Measurements from ENCODE around the gene IMMP2L. TPM values are rescaled to one million over a fixed set of nuclear protein-coding genes. Genes with fewer than 3 reads are reported as not detected.

IMMP2L gene
- total and polyA plus RNA-seq, 2 donors (not counting 3 experiments of a cell fraction or from before 2014, with no cell fraction given) = 9.9 to 11.8 TPM

GRCh38 chr7:111091593-111092358, 470.5 kb downstream of the IMMP2L start:
- H3K36me3 ChIP-seq (ENCODE audit: control insufficient read depth in 2 of 2, extremely low read depth in 1 of 2, insufficient read depth in 2 of 2, low read length in 2 of 2) = no peaks in the 10 kb centered on the region
- H3K9ac ChIP-seq (replicated peaks; ENCODE audit: extremely low read depth, insufficient read depth, low read length) = no peak overlapping the region
- ChIA-PET CTCF (interaction anchor here (1.0 kb wide), 1 partner anchor 35 kb away, joined by 4 read pairs; no protein-coding TSS in a partner anchor), POLR2A (no interaction called here)
- dilution Hi-C loops (cut with MboI; ENCODE audit: extremely low pct_ligation_motif_present, low sequenced_read_pairs) (no loop called here), intact Hi-C loops (cut with micrococcal nuclease) (loop anchor here (5.0 to 10.0 kb wide), 2 partner anchors 471 to 647 kb away; partner anchors contain the start of gene IMMP2L)
- no TSS peak for BruUV-seq (replicated peaks)
- no peaks in the 10 kb centered on the region for H3K79me2 ChIP-seq (ENCODE audit: control insufficient read depth, insufficient read depth, low read length)
- H4K20me1 ChIP-seq (replicated peaks; ENCODE audit: control insufficient read depth, extremely low read depth, insufficient read depth, low read length) = no peaks in the 10 kb centered on the region
- peaks cover 3% of the 10 kb centered on the region for H3K4me1 ChIP-seq (ENCODE audit: control insufficient read depth, extremely low read depth, insufficient read depth, low read length)
- no peak overlapping the region for H3K27ac ChIP-seq (ENCODE audit: insufficient read depth, low read depth, low read length)
- H3K4me2 ChIP-seq (ENCODE audit: insufficient read depth, low read length) = no peak overlapping the region
- TF ChIP-seq MYC (IDR thresholded peaks at IDR 0.05; ENCODE audit: low read depth, low read length) (no peak), GATA2 (IDR thresholded peaks at IDR 0.05; ENCODE audit: insufficient read depth, insufficient read length, low read depth, low read length) (no peak), JUN (IDR thresholded peaks at IDR 0.05; ENCODE audit: borderline replicate concordance, insufficient read depth, insufficient read length, low read depth) (no peak), MAX (IDR thresholded peaks at IDR 0.05; ENCODE audit: insufficient read depth, insufficient read length) (no peak), POLR2A (IDR thresholded peaks at IDR 0.05; ENCODE audit: low read depth, low read length) (no peak), EZH2 (IDR thresholded peaks at IDR 0.05; ENCODE audit: borderline replicate concordance, low read depth, low read length, severe bottlenecking) (no peak), POLR2AphosphoS5 (IDR thresholded peaks at IDR 0.05; ENCODE audit: insufficient read depth, low read depth, low read length) (no peak), FOS (IDR thresholded peaks at IDR 0.05; ENCODE audit: borderline replicate concordance, insufficient read depth, low read length) (no peak)
- TF ChIP-seq, protein P1, sequence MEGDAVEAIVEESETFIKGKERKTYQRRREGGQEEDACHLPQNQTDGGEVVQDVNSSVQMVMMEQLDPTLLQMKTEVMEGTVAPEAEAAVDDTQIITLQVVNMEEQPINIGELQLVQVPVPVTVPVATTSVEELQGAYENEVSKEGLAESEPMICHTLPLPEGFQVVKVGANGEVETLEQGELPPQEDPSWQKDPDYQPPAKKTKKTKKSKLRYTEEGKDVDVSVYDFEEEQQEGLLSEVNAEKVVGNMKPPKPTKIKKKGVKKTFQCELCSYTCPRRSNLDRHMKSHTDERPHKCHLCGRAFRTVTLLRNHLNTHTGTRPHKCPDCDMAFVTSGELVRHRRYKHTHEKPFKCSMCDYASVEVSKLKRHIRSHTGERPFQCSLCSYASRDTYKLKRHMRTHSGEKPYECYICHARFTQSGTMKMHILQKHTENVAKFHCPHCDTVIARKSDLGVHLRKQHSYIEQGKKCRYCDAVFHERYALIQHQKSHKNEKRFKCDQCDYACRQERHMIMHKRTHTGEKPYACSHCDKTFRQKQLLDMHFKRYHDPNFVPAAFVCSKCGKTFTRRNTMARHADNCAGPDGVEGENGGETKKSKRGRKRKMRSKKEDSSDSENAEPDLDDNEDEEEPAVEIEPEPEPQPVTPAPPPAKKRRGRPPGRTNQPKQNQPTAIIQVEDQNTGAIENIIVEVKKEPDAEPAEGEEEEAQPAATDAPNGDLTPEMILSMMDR (IDR thresholded peaks at IDR 0.05; ENCODE audit: extremely low read depth in 1 of 2, insufficient read depth in 1 of 2, low read depth in 1 of 2, low read length in 2 of 2) = no peak
- H3K9me3 ChIP-seq (replicated peaks; ENCODE audit: control insufficient read depth, insufficient read depth, low read length) = no peaks in the 10 kb centered on the region
- no peak overlapping the region for H2AFZ ChIP-seq (ENCODE audit: low read depth, low read length)
- peak; percentile 40 for DNase-seq (ENCODE audit: low read depth, low spot score)
- no peak overlapping the region for H3K4me3 ChIP-seq (replicated peaks in 1 of 3; ENCODE audit: insufficient read depth in 1 of 3, low read depth in 1 of 3, low read length in 3 of 3)
- peak; percentile 15 for FAIRE-seq
- H3K27me3 ChIP-seq (ENCODE audit: control insufficient read depth in 2 of 2, insufficient read depth in 2 of 2, low read length in 2 of 2) = no peaks in the 10 kb centered on the region
- H3K9me1 ChIP-seq (replicated peaks; ENCODE audit: control insufficient read depth, extremely low read depth, insufficient read depth, low read length) = no peaks in the 10 kb centered on the region
